ENCODE measurements around the gene SEL1L2.

- TF ChIP-seq CTCF (IDR thresholded peaks at IDR 0.05) (no peak), POLR2A (IDR thresholded peaks at IDR 0.05) (no peak)
These were observed 149.2 kb downstream of the SEL1L2 start for GRCh38 chr20:13841206-13841605.
